HepG2 (cell line): ENCODE measurements around the gene SCRT2. TPM values are rescaled to one million over a fixed set of nuclear protein-coding genes. Genes with fewer than 3 reads are reported as not detected.

Experiments used
- ATAC-seq: fragments of 200-7000 bp; cut with Tn5 transposase; 3 replicates; pipeline ENCODE4 v1.9.1; 2020; ENCODE audit warnings: mild to moderate bottlenecking, moderate library complexity
- BruUV-seq: library from RNA; stranded (reverse); fragments of 400-500 nt; replicated peaks from 2 replicates; lab custom pipeline; 2021; lab: Mats Ljungman, UMichigan
- CTCF ChIA-PET: fragments of 300-600 bp; formaldehyde crosslinking; extraction: SDS; loops from one replicate; lab custom pipeline; 2021; ENCODE audit warnings: low total read pairs, inconsistent platforms, low intra/inter-chr PET ratio; lab: Yijun Ruan, JAX
- POLR2A ChIA-PET: fragments of 350-600 bp; sonication (Branson Sonifier 250); formaldehyde crosslinking; loops from one replicate; lab custom pipeline; 2020; ENCODE audit warnings: antibody characterized with exemption, inconsistent platforms; lab: Yijun Ruan, JAX
- DNase-seq: peaks from one replicate; pipeline ENCODE4 v3.0.0-alpha.2; 2015; ENCODE audit warnings: low spot score
- FAIRE-seq: peaks from 3 replicates; lab custom pipeline; 2011; peaks lifted over from hg19 to GRCh38; lab: Jason Lieb, UNC
- H2AFZ ChIP-seq: one replicate; pipeline ENCODE4 v1.6.1; 2011; ENCODE audit warnings: low read length, inconsistent platforms
- H3K27ac ChIP-seq: fragments of 300-600 bp; 3 replicates; pipeline ENCODE4 v1.8.0; 2011; ENCODE audit warnings: mixed run types, mild to moderate bottlenecking, mixed read lengths, low read length, inconsistent platforms; ENCODE audit not compliant: insufficient read depth; ENCODE audit errors: extremely low read length
- H3K27me3 ChIP-seq, 2 experiments: fragments of 200-600 bp in 1 of 2; 2 replicates in 1 of 2; 3 replicates in 1 of 2; pipeline versions ENCODE4 v1.6.0 to v1.8.0; 2011; ENCODE audit warnings: low read length in 2 of 2, mild to moderate bottlenecking in 2 of 2, moderate library complexity in 2 of 2, inconsistent platforms in 1 of 2; ENCODE audit not compliant: insufficient read depth in 2 of 2, control insufficient read depth in 1 of 2
- H3K36me3 ChIP-seq, 2 experiments: fragments of 200-600 bp in 1 of 2; replicated peaks in 1 of 2; 2 replicates in 1 of 2; 3 replicates in 1 of 2; pipeline versions ENCODE4 v1.5.1 to v1.8.0; 2011; ENCODE audit warnings: low read length in 2 of 2, inconsistent platforms in 1 of 2; ENCODE audit not compliant: insufficient read depth in 2 of 2, control insufficient read depth in 1 of 2
- H3K4me1 ChIP-seq: 2 replicates; pipeline ENCODE4 v1.5.1; 2012; ENCODE audit warnings: low read length, inconsistent platforms; ENCODE audit not compliant: insufficient read depth
- H3K4me2 ChIP-seq: 2 replicates; pipeline ENCODE4 v1.6.0; 2011; ENCODE audit warnings: low read depth, low read length, inconsistent platforms
- H3K4me3 ChIP-seq, 3 experiments: fragments of 200-600 bp in 1 of 3; sonication (generic), shearing (Covaris generic) in 1 of 3; replicated peaks in 1 of 3; 2 replicates each; pipeline ENCODE4 v1.5.1; 2011 to 2016; ENCODE audit warnings: low read length in 3 of 3, inconsistent platforms in 2 of 3, low read depth in 2 of 3, mild to moderate bottlenecking in 2 of 3, control low read depth in 1 of 3, mixed read lengths in 1 of 3; ENCODE audit not compliant: insufficient read depth in 1 of 3
- H3K79me2 ChIP-seq: one replicate; pipeline ENCODE4 v1.6.1; 2011; ENCODE audit warnings: low read length, inconsistent platforms; ENCODE audit not compliant: insufficient read depth
- H3K9ac ChIP-seq: 2 replicates; pipeline ENCODE4 v1.6.0; 2011; ENCODE audit warnings: mild to moderate bottlenecking, low read depth, low read length, inconsistent platforms; ENCODE audit not compliant: insufficient read depth
- H3K9me3 ChIP-seq: 2 replicates; pipeline ENCODE4 v1.5.1; 2012; ENCODE audit warnings: mild to moderate bottlenecking, low read length
- H4K20me1 ChIP-seq: 2 replicates; pipeline ENCODE4 v1.6.0; 2011; ENCODE audit warnings: inconsistent platforms, mild to moderate bottlenecking, low read length, moderate library complexity; ENCODE audit not compliant: insufficient read depth
- ARID5B ChIP-seq: IDR thresholded peaks from 2 replicates; pipeline ENCODE4 v1.4.0; 2020; ENCODE audit warnings: mild to moderate bottlenecking, missing genetic modification reagents
- BHLHE40 ChIP-seq: IDR thresholded peaks from 2 replicates; pipeline ENCODE4 v1.6.1; 2011; ENCODE audit warnings: low read length, improper control_type of control experiment
- FOXA1 ChIP-seq, 2 experiments: fragments of 450-650 bp in 1 of 2; sonication (generic) in 1 of 2; formaldehyde crosslinking in 1 of 2; IDR thresholded peaks; 2 replicates each; pipeline versions ENCODE4 v1.4.0 to v1.6.1; 2016 to 2020; ENCODE audit warnings: missing genetic modification reagents in 1 of 2
- FOXA3 ChIP-seq: IDR thresholded peaks from 2 replicates; pipeline ENCODE4 v1.6.1; 2016; ENCODE audit warnings: missing genetic modification reagents, missing compliant biosample characterization
- GATA4 ChIP-seq: sonication (generic); IDR thresholded peaks from 2 replicates; pipeline ENCODE4 v1.6.1; 2016; ENCODE audit warnings: antibody characterized with exemption, low read depth, borderline replicate concordance
- HHEX ChIP-seq: IDR thresholded peaks from 2 replicates; pipeline ENCODE4 v1.6.1; 2016; ENCODE audit warnings: control low read depth
- KDM6A ChIP-seq: IDR thresholded peaks from 2 replicates; pipeline ENCODE4 v1.6.1; 2016; ENCODE audit warnings: low read depth
- SAP130 ChIP-seq: IDR thresholded peaks from 2 replicates; pipeline ENCODE4 v1.6.1; 2016; ENCODE audit warnings: low read depth
- SOX13 ChIP-seq, 3 experiments: fragments of 450-650 bp in 1 of 3; sonication (generic) in 1 of 3; formaldehyde crosslinking in 1 of 3; IDR thresholded peaks in 2 of 3; conservative IDR thresholded peaks in 1 of 3; 2 replicates each; pipeline versions ENCODE4 v1.5.0 to v1.6.1; 2016 to 2020; ENCODE audit warnings: antibody characterized with exemption in 1 of 3, mild to moderate bottlenecking in 1 of 3, missing compliant biosample characterization in 1 of 3, missing genetic modification reagents in 1 of 3, moderate library complexity in 1 of 3
- SOX5 ChIP-seq: IDR thresholded peaks from 2 replicates; pipeline ENCODE4 v1.6.1; 2016; ENCODE audit warnings: borderline replicate concordance
- TBX2 ChIP-seq: sonication (generic); formaldehyde crosslinking; IDR thresholded peaks from 2 replicates; pipeline ENCODE4 v1.5.0; 2020; ENCODE audit warnings: missing genetic modification reagents, mild to moderate bottlenecking, borderline replicate concordance
- TBX3 ChIP-seq: fragments of 450-650 bp; IDR thresholded peaks from 2 replicates; pipeline ENCODE4 v1.6.1; 2017; ENCODE audit warnings: antibody characterized with exemption, mild to moderate bottlenecking, inconsistent platforms, borderline replicate concordance
- TCF7 ChIP-seq: sonication (generic); IDR thresholded peaks from 2 replicates; pipeline ENCODE4 v1.6.1; 2016; ENCODE audit warnings: antibody characterized with exemption, low read depth
- WGBS: methylation state at CpG from one replicate; pipeline ENCODE4 v1.1.6; 2017; ENCODE audit warnings: low lambda C conversion rate; 5-methylcytosine and 5-hydroxymethylcytosine counted together
- in situ Hi-C: cut with HindIII; loops from 2 replicates; pipeline ENCODE4 v1.10.0; 2017; ENCODE audit warnings: low pct_unique_long_range_greater_than_20kb; ENCODE audit not compliant: extremely low pct_ligation_motif_present
- intact Hi-C: fragments of 100-400 bp; cut with micrococcal nuclease; formaldehyde crosslinking; loops from one replicate; pipeline ENCODE4 v1.10.0; 2022; ENCODE audit not compliant: unreplicated experiment
- polyA plus RNA-seq, 8 experiments: library from polyadenylated mRNA; depleted of rRNA in 3 of 8; stranded (reverse) in 7 of 8; unstranded in 1 of 8; fragments of >200 nt; fragmentation: Illumina TruSeq in 4 of 8; extraction: Trizol in 4 of 8; gene quantifications; 2 replicates each; pipeline versions ENCODE4 v1.2.1 to v1.2.3, GENCODE V29; 2011 to 2016; ENCODE audit warnings: low read depth in 4 of 8, missing spikeins in 1 of 8, mixed read lengths in 1 of 8; ENCODE audit not compliant: insufficient read depth in 1 of 8
- total RNA-seq, 5 experiments: library from RNA; depleted of rRNA; stranded (reverse); fragments of >200 nt; fragmentation: Illumina TruSeq; extraction: Trizol; gene quantifications; 2 replicates each; pipeline ENCODE4 v1.2.3, GENCODE V29; 2016; ENCODE audit warnings: low read depth in 1 of 5
- TF ChIP-seq, protein P1 (sequence below): IDR thresholded peaks from 2 replicates; pipeline ENCODE4 v1.6.1; 2016
- TF ChIP-seq, protein P2 (sequence below): sonication (generic); formaldehyde crosslinking; IDR thresholded peaks from 2 replicates; pipeline ENCODE4 v1.4.0; 2020; ENCODE audit warnings: missing genetic modification reagents, mild to moderate bottlenecking, borderline replicate concordance

The SCRT2 gene
- total and polyA plus RNA-seq, 2 of the 13 experiments (the other 11 are each of a cell fraction or from before 2014, with no cell fraction given), result not detected

DNA sequence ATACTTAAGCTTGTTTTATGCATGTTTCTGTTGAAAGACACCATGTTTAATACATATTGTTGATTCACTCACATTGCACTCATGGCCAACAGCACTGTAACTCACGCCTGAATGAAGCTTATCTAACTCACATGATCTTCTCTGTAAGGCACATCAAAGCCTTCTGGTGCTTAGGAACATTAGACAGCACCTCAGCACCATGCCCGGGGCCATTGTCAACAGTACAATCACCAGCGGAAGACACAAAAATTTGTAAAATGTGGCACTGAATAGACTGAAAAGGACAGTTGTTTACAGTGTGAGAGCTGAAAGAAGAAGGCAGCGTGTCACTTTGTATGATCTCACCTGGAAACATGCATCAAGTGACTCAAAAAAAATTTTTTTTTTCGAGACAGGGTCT, 56.6 kb downstream of the SCRT2 start:
- Histone ChIP-seq H3K4me1 (peaks cover 6% of the 10 kb centered on the region), H3K4me3 (no peak overlapping the region), H4K20me1 (no peaks in the 10 kb centered on the region), H3K9ac (no peak overlapping the region), H3K79me2 (no peaks in the 10 kb centered on the region), H3K9me3 (peaks cover 5% of the 10 kb centered on the region; the same call in 1 of the 2 replicates), H3K27ac (no peak overlapping the region), H3K4me2 (no peak overlapping the region), H2AFZ (no peak overlapping the region), H3K36me3 (no peaks in the 10 kb centered on the region), H3K27me3 (peaks cover 0 to 36% of the 10 kb centered on the region in 2 experiments; a peak in 3 of 5 replicates)
- ChIA-PET CTCF (no interaction called here), POLR2A (no interaction called here)
- ATAC-seq, result peak; percentile 18; the same call in 2 of the 3 replicates
- in situ Hi-C loops (no loop called here), intact Hi-C loops (no loop called here)
- DNase-seq, result peak; percentile 81
- peak; percentile 51 for FAIRE-seq
- WGBS, result 2% methylated on average over 5 of the region's 5 CpGs
- no TSS peak for BruUV-seq
- TF ChIP-seq TCF7, result peak; percentile 72
- TF ChIP-seq HHEX (CRISPR knock-in tag), result peak; percentile 46; the same call in 1 of the 2 replicates
- TF ChIP-seq KDM6A (CRISPR knock-in tag), result no peak
- peak; percentile 81; the same call in 1 of the 2 replicates for TF ChIP-seq SOX5 (CRISPR knock-in tag)
- TF ChIP-seq TBX2, result peak; percentile 39; the same call in 1 of the 2 replicates
- peak; percentile 24; the same call in 1 of the 2 replicates for TF ChIP-seq SAP130 (CRISPR knock-in tag)
- peak; percentile 74; the same call in 1 of the 2 replicates for TF ChIP-seq TBX3
- peak; percentile 34; the same call in 1 of the 2 replicates for TF ChIP-seq GATA4
- TF ChIP-seq BHLHE40, result peak; percentile 84
- TF ChIP-seq FOXA3 (CRISPR knock-in tag), result no peak; the same call in 1 of the 2 replicates
- TF ChIP-seq SOX13 (IDR thresholded peaks at IDR 0.05), result no peak; the same call in 1 of the 2 replicates
- TF ChIP-seq SOX13 (CRISPR knock-in tag; conservative IDR thresholded peaks at IDR 0.05 in 1 of 2, IDR thresholded peaks at IDR 0.05 in 1 of 2), result peak in 1 of 2 experiments; percentile 49; a peak in 1 of 4 replicates
- no peak for TF ChIP-seq FOXA1 (IDR thresholded peaks at IDR 0.05)
- peak; percentile 57 for TF ChIP-seq FOXA1 (CRISPR knock-in tag; IDR thresholded peaks at IDR 0.05)
- TF ChIP-seq, protein P1, sequence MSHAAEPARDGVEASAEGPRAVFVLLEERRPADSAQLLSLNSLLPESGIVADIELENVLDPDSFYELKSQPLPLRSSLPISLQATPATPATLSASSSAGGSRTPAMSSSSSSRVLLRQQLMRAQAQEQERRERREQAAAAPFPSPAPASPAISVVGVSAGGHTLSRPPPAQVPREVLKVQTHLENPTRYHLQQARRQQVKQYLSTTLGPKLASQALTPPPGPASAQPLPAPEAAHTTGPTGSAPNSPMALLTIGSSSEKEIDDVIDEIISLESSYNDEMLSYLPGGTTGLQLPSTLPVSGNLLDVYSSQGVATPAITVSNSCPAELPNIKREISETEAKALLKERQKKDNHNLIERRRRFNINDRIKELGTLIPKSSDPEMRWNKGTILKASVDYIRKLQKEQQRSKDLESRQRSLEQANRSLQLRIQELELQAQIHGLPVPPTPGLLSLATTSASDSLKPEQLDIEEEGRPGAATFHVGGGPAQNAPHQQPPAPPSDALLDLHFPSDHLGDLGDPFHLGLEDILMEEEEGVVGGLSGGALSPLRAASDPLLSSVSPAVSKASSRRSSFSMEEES (CRISPR knock-in tag), result peak; percentile 53; the same call in 1 of the 2 replicates
- 0 out of 2 replicates have a peak, but pooled peaks have one; percentile 31 for TF ChIP-seq ARID5B (CRISPR knock-in tag)
- TF ChIP-seq, protein P2, sequence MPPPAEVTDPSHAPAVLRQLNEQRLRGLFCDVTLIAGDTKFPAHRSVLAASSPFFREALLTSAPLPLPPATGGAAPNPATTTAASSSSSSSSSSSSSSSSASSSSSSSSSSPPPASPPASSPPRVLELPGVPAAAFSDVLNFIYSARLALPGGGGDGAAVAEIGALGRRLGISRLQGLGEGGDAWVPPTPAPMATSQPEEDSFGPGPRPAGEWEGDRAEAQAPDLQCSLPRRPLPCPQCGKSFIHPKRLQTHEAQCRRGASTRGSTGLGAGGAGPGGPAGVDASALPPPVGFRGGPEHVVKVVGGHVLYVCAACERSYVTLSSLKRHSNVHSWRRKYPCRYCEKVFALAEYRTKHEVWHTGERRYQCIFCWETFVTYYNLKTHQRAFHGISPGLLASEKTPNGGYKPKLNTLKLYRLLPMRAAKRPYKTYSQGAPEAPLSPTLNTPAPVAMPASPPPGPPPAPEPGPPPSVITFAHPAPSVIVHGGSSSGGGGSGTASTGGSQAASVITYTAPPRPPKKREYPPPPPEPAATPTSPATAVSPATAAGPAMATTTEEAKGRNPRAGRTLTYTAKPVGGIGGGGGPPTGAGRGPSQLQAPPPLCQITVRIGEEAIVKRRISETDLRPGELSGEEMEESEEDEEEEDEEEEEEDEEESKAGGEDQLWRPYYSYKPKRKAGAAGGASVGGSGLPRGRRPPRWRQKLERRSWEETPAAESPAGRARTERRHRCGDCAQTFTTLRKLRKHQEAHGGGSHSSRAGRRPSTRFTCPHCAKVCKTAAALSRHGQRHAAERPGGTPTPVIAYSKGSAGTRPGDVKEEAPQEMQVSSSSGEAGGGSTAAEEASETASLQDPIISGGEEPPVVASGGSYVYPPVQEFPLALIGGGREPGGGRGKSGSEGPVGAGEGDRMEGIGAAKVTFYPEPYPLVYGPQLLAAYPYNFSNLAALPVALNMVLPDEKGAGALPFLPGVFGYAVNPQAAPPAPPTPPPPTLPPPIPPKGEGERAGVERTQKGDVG, result no peak
